ENCODE measurements around the gene UBALD2. TPM values are rescaled to one million over a fixed set of nuclear protein-coding genes. Genes with fewer than 3 reads are reported as not detected.

UBALD2 gene
- total RNA-seq, 1 experiment from 2014 or later: 109 TPM

GRCh38 chr17:76281573-76282371 lies 16.6 kb downstream of the UBALD2 start:
- intact Hi-C loops (cut with micrococcal nuclease): no loop called here
- no peak for TF ChIP-seq CTCF (IDR thresholded peaks at IDR 0.05; ENCODE audit: unreplicated experiment)
- POLR2A ChIA-PET: interaction anchor here (0.6 to 1.6 kb wide), 2 partner anchors 8 to 13 kb away, joined by 3 to 4 read pairs; no protein-coding TSS in a partner anchor
- no TSS peak for BruUV-seq (replicated peaks)
- Mint-ChIP-seq H3K4me3 (ENCODE audit: unreplicated experiment) (no peak overlapping the region), H3K27me3 (ENCODE audit: insufficient read depth, unreplicated experiment) (no peaks in the 10 kb centered on the region), H3K36me3 (ENCODE audit: insufficient read depth, unreplicated experiment) (peaks cover 4% of the 10 kb centered on the region), H3K4me1 (ENCODE audit: insufficient read depth, unreplicated experiment) (peaks cover 12% of the 10 kb centered on the region), H3K9me3 (ENCODE audit: unreplicated experiment) (no peaks in the 10 kb centered on the region), H3K27ac (ENCODE audit: low read depth, unreplicated experiment) (no peak overlapping the region)
- CTCF ChIA-PET: interaction anchor here (0.6 to 6.7 kb wide), 7 partner anchors 21 to 885 kb away, joined by 3 to 82 read pairs (median 3); no protein-coding TSS in a partner anchor
- DNase-seq (ENCODE audit: unreplicated experiment): no peak

DNA sequence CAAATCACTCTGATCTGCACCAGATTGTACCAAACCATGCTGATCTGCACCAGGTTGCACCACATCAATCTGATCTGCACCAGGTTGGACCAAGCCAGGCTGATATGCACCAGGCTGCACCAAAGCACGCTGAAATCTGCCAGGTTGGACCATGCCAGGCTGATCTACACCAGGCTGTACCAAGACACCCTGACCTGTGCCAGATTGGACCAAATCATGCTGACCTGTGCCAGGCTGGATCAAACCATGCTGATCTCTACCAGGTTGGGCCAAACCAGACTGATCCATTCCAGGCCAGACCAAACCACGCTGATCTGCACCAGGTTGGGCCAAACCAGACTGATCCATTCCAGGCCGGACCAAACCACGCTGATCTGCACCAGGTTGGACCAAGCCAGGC lies 27.4 kb downstream of the UBALD2 start:
- H3K27ac Mint-ChIP-seq (ENCODE audit: low read depth, unreplicated experiment): no peak overlapping the region
- CTCF ChIA-PET: no interaction called here
- no peak overlapping the region for H3K4me3 Mint-ChIP-seq (ENCODE audit: unreplicated experiment)

GRCh38 chr17:76293106-76293505 lies 28.0 kb downstream of the UBALD2 start:
- H3K4me3 Mint-ChIP-seq (ENCODE audit: unreplicated experiment): no peak overlapping the region
- no peaks in the 10 kb centered on the region for H3K9me3 Mint-ChIP-seq (ENCODE audit: unreplicated experiment)
- H3K27ac Mint-ChIP-seq (ENCODE audit: low read depth, unreplicated experiment): no peak overlapping the region
- H3K36me3 Mint-ChIP-seq (ENCODE audit: insufficient read depth, unreplicated experiment): peaks cover 6% of the 10 kb centered on the region
- DNase-seq (ENCODE audit: unreplicated experiment): no peak
- TF ChIP-seq CTCF (IDR thresholded peaks at IDR 0.05; ENCODE audit: unreplicated experiment): no peak
- intact Hi-C loops (cut with micrococcal nuclease): no loop called here
- H3K4me1 Mint-ChIP-seq (ENCODE audit: insufficient read depth, unreplicated experiment): no peaks in the 10 kb centered on the region
- no TSS peak for BruUV-seq (replicated peaks)
- ChIA-PET POLR2A (interaction anchor here (0.6 kb wide), 1 partner anchor 111 kb away, joined by 3 read pairs; no protein-coding TSS in a partner anchor), CTCF (interaction anchor here (0.6 kb wide), 1 partner anchor 37 kb away, joined by 3 read pairs; no protein-coding TSS in a partner anchor)
- H3K27me3 Mint-ChIP-seq (ENCODE audit: insufficient read depth, unreplicated experiment): no peaks in the 10 kb centered on the region

More for the DNA sequence above, 27.4 kb downstream of the UBALD2 start:
- Mint-ChIP-seq H3K9me3 (ENCODE audit: unreplicated experiment) (no peaks in the 10 kb centered on the region), H3K27me3 (ENCODE audit: insufficient read depth, unreplicated experiment) (no peaks in the 10 kb centered on the region), H3K36me3 (ENCODE audit: insufficient read depth, unreplicated experiment) (peaks cover 6% of the 10 kb centered on the region), H3K4me1 (ENCODE audit: insufficient read depth, unreplicated experiment) (no peaks in the 10 kb centered on the region)
- intact Hi-C loops (cut with micrococcal nuclease): no loop called here
- POLR2A ChIA-PET: no interaction called here
- no TSS peak for BruUV-seq (replicated peaks)
- TF ChIP-seq CTCF (IDR thresholded peaks at IDR 0.05; ENCODE audit: unreplicated experiment): no peak
- DNase-seq (ENCODE audit: unreplicated experiment): no peak

- BruUV-seq (replicated peaks): no TSS peak
- ChIA-PET POLR2A (interaction anchor here (0.6 kb wide), 1 partner anchor 148 kb away, joined by 3 read pairs; no protein-coding TSS in a partner anchor), CTCF (interaction anchor here (0.6 to 1.7 kb wide), 5 partner anchors 15 to 282 kb away, joined by 3 to 7 read pairs (median 3); partner anchors contain the start of genes EXOC7 and SPHK1)
- no peak for DNase-seq (ENCODE audit: unreplicated experiment)
- Mint-ChIP-seq H3K4me3 (ENCODE audit: unreplicated experiment) (no peak overlapping the region), H3K27me3 (ENCODE audit: insufficient read depth, unreplicated experiment) (no peaks in the 10 kb centered on the region), H3K9me3 (ENCODE audit: unreplicated experiment) (no peaks in the 10 kb centered on the region), H3K27ac (ENCODE audit: low read depth, unreplicated experiment) (no peak overlapping the region), H3K36me3 (ENCODE audit: insufficient read depth, unreplicated experiment) (no peaks in the 10 kb centered on the region), H3K4me1 (ENCODE audit: insufficient read depth, unreplicated experiment) (no peaks in the 10 kb centered on the region)
- TF ChIP-seq CTCF (IDR thresholded peaks at IDR 0.05; ENCODE audit: unreplicated experiment): no peak
- intact Hi-C loops (cut with micrococcal nuclease): no loop called here
Observed at GRCh38 chr17:76296186-76296585, 31.0 kb downstream of the UBALD2 start.
